Endothelial cell of umbilical vein (primary cell): ENCODE data around the gene MME.

ENCODE experiments used
- CTCF ChIP-seq, 2 donors: IDR thresholded peaks; 1 replicate in 1 of 2; 2 replicates in 1 of 2; pipeline ENCODE4 v1.5.1; 2011; ENCODE audit warnings: low read length in 2 of 2, mild to moderate bottlenecking in 2 of 2, moderate library complexity in 2 of 2, control low read depth in 1 of 2, inconsistent platforms in 1 of 2, low read depth in 1 of 2; ENCODE audit not compliant: insufficient read depth in 1 of 2; ENCODE audit errors: extremely low read depth in 1 of 2
- EZH2 ChIP-seq: IDR thresholded peaks from 2 replicates; pipeline ENCODE4 v1.6.1; 2012; ENCODE audit warnings: borderline replicate concordance, low read depth, mild to moderate bottlenecking, moderate library complexity, low read length, inconsistent platforms; ENCODE audit not compliant: severe bottlenecking
- FOS ChIP-seq: IDR thresholded peaks from 2 replicates; pipeline ENCODE4 v1.6.1; 2011; ENCODE audit warnings: mild to moderate bottlenecking, low read length, moderate library complexity, borderline replicate concordance; ENCODE audit not compliant: insufficient read depth
- GATA2 ChIP-seq: IDR thresholded peaks from 2 replicates; pipeline ENCODE4 v1.7.0; 2011; ENCODE audit warnings: low read depth, mild to moderate bottlenecking, moderate library complexity, mixed read lengths, low read length; ENCODE audit not compliant: insufficient read length, insufficient read depth
- JUN ChIP-seq: IDR thresholded peaks from 2 replicates; pipeline ENCODE4 v1.6.1; 2011; ENCODE audit warnings: borderline replicate concordance, low read depth; ENCODE audit not compliant: insufficient read length, insufficient read depth
- MAX ChIP-seq: IDR thresholded peaks from 2 replicates; pipeline ENCODE4 v1.6.1; 2011; ENCODE audit not compliant: insufficient read depth, insufficient read length
- POLR2A ChIP-seq: IDR thresholded peaks from 2 replicates; pipeline ENCODE4 v1.6.1; 2012; ENCODE audit warnings: low read depth, mild to moderate bottlenecking, control low read depth, low read length
- POLR2AphosphoS5 ChIP-seq: IDR thresholded peaks from 2 replicates; pipeline ENCODE4 v1.6.1; 2012; ENCODE audit warnings: low read depth, mild to moderate bottlenecking, control low read depth, low read length, moderate library complexity; ENCODE audit not compliant: insufficient read depth

GRCh38 chr3:155106119-155106518 is 26.0 kb downstream of the MME start:
- TF ChIP-seq MAX (no peak), POLR2A (no peak), EZH2 (no peak), CTCF (IDR thresholded peaks at IDR 0.05; ENCODE audit: extremely low read depth in 1 of 2, insufficient read depth in 1 of 2, low read depth in 1 of 2, low read length in 2 of 2) (no peak), POLR2AphosphoS5 (no peak), JUN (no peak), GATA2 (no peak), FOS (no peak)
